Neural crest cell (in vitro differentiated cells): ENCODE data around the gene ZBTB9. TPM values are rescaled to one million over a fixed set of nuclear protein-coding genes. Genes with fewer than 3 reads are reported as not detected.

ENCODE experiments used
- DNase-seq: peaks from one replicate; pipeline ENCODE4 v3.0.0; 2021; ENCODE audit warnings: low read depth, mixed read lengths, low spot score
- H3K27ac Mint-ChIP-seq: one replicate; pipeline ENCODE4 v1.8.0; 2021; ENCODE audit warnings: mild to moderate bottlenecking, mixed read lengths; ENCODE audit not compliant: unreplicated experiment
- H3K27me3 Mint-ChIP-seq: 2 replicates; pipeline ENCODE4 v1.8.0; 2021; ENCODE audit warnings: low read depth, mild to moderate bottlenecking, mixed read lengths
- H3K36me3 Mint-ChIP-seq: 2 replicates; pipeline ENCODE4 v1.8.0; 2021; ENCODE audit warnings: low read depth, mild to moderate bottlenecking, mixed read lengths
- H3K4me1 Mint-ChIP-seq: 2 replicates; pipeline ENCODE4 v1.8.0; 2021; ENCODE audit warnings: mixed read lengths
- H3K4me3 Mint-ChIP-seq: one replicate; pipeline ENCODE4 v1.8.0; 2021; ENCODE audit warnings: mild to moderate bottlenecking, mixed read lengths
- H3K9me3 Mint-ChIP-seq: 2 replicates; pipeline ENCODE4 v1.8.0; 2021; ENCODE audit warnings: mixed read lengths
- total RNA-seq: library from RNA; stranded (reverse); gene quantifications from 2 replicates; pipeline ENCODE4 v1.2.1, GENCODE V29; 2021
- TF ChIP-seq, protein P1 (sequence below): fragments of 200-600 bp; sonication (generic); conservative IDR thresholded peaks from 2 replicates; pipeline ENCODE4 v1.5.0; 2021; ENCODE audit warnings: antibody characterized with exemption, mild to moderate bottlenecking

Gene ZBTB9
- total RNA-seq, 1 donor from 2014 or later: 21.1 TPM

- Mint-ChIP-seq H3K9me3 (no peaks in the 10 kb centered on the region), H3K36me3 (peaks cover 12% of the 10 kb centered on the region), H3K4me3 (peak overlapping the region; percentile 51), H3K27ac (peak overlapping the region; percentile 50), H3K4me1 (peaks cover 37% of the 10 kb centered on the region), H3K27me3 (no peaks in the 10 kb centered on the region)
- DNase-seq: no peak
- TF ChIP-seq, protein P1, sequence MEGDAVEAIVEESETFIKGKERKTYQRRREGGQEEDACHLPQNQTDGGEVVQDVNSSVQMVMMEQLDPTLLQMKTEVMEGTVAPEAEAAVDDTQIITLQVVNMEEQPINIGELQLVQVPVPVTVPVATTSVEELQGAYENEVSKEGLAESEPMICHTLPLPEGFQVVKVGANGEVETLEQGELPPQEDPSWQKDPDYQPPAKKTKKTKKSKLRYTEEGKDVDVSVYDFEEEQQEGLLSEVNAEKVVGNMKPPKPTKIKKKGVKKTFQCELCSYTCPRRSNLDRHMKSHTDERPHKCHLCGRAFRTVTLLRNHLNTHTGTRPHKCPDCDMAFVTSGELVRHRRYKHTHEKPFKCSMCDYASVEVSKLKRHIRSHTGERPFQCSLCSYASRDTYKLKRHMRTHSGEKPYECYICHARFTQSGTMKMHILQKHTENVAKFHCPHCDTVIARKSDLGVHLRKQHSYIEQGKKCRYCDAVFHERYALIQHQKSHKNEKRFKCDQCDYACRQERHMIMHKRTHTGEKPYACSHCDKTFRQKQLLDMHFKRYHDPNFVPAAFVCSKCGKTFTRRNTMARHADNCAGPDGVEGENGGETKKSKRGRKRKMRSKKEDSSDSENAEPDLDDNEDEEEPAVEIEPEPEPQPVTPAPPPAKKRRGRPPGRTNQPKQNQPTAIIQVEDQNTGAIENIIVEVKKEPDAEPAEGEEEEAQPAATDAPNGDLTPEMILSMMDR: no peak
Measured at GRCh38 chr6:33434961-33435360, 19.4 kb upstream of the ZBTB9 start.

DNA sequence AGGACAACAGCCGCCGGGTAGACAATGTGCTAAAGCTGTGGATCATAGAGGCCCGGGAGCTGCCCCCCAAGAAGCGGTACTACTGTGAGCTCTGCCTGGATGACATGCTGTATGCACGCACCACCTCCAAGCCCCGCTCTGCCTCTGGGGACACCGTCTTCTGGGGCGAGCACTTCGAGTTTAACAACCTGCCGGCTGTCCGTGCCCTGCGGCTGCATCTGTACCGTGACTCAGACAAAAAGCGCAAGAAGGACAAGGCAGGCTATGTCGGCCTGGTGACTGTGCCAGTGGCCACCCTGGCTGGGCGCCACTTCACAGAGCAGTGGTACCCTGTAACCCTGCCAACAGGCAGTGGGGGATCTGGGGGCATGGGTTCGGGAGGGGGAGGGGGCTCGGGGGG lies 16.7 kb upstream of the ZBTB9 start:
- no peak overlapping the region for H3K27ac Mint-ChIP-seq
- H3K9me3 Mint-ChIP-seq: no peaks in the 10 kb centered on the region
- DNase-seq: no peak
- no peak overlapping the region for H3K4me3 Mint-ChIP-seq
- H3K36me3 Mint-ChIP-seq: peaks cover 11% of the 10 kb centered on the region
- no peaks in the 10 kb centered on the region for H3K27me3 Mint-ChIP-seq
- peaks cover 13% of the 10 kb centered on the region for H3K4me1 Mint-ChIP-seq
- TF ChIP-seq, protein P1: no peak

DNA sequence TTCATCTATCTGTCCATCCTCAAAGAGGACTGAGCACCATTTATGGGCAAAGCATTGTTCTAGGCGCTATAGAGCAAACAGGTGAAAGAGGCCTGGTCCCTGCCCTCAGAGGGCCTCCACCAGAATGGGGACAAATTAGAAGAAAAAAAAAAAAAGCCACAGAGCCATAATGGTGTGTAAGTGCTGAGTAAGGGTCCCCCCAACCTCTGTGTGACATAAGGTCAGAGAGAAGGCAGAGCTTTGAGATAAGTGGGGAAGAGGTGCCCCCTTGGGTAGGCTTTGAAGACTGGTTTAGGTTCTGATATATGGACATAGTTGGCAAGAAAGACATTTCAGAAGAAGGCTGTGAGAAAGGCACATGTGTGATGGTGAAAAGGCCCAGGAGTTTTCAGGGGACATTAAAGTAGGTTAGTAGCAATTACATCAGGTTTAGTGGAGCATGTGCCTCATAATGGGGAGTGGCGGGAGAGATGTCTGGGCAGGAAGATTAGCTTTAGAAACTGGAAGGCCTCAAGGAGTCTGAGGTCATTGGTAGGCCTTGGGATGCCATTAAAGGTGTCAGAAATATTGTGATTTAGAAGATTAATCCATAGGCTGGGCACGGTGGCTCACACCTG lies 15.3 kb upstream of the ZBTB9 start:
- H3K9me3 Mint-ChIP-seq: no peaks in the 10 kb centered on the region
- no peaks in the 10 kb centered on the region for H3K27me3 Mint-ChIP-seq
- no peak overlapping the region for H3K27ac Mint-ChIP-seq
- no peak overlapping the region for H3K4me3 Mint-ChIP-seq
- DNase-seq: no peak
- H3K4me1 Mint-ChIP-seq: peaks cover 2% of the 10 kb centered on the region
- TF ChIP-seq, protein P1: no peak
- peaks cover 7% of the 10 kb centered on the region for H3K36me3 Mint-ChIP-seq

DNA sequence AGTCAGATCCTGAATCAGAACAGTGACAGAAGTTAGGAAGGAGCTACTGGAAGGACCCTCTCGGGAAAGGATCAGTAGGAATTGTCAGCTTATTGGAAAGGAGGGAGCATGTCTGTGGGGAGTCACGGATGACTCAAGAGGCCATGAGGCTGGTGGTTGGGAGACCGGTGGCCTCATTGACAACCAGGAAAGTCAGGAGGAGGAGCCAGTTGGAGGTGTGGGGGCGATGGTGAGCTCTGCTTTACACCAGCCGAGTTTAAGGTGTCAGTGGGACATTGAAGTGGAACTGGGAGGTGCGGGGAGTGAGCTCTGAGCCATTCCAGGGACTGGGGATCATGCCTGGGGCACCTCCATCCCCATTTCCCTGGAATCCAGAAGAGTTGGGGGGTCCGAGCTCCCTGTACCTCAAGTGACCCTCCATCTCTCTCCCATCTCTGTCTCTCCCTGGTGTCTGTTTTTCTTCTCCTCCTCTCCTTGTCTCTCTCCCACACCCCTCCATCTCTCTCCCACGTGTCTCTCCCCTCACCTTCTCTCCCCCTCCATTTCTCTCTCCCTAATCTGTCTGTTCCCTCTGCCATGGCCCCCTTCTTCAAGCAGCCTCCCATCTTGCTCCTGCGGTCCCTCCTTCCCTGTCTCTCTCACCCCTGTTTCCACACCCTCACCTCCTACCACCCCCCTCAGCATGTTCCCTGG lies 14.3 kb upstream of the ZBTB9 start:
- Mint-ChIP-seq H3K4me3 (peak overlapping the region; percentile 26), H3K36me3 (peaks cover 7% of the 10 kb centered on the region)

GRCh38 chr6:33440649-33441309 lies 13.6 kb upstream of the ZBTB9 start:
- peaks cover 7% of the 10 kb centered on the region for H3K36me3 Mint-ChIP-seq
- no peaks in the 10 kb centered on the region for H3K27me3 Mint-ChIP-seq
- no peaks in the 10 kb centered on the region for H3K4me1 Mint-ChIP-seq
- no peak for DNase-seq
- no peaks in the 10 kb centered on the region for H3K9me3 Mint-ChIP-seq
- TF ChIP-seq, protein P1: no peak
- peak overlapping the region; percentile 57 for H3K27ac Mint-ChIP-seq
- H3K4me3 Mint-ChIP-seq: no peak overlapping the region

More for the DNA sequence above, 14.3 kb upstream of the ZBTB9 start:
- Mint-ChIP-seq H3K9me3 (no peaks in the 10 kb centered on the region), H3K27ac (peak overlapping the region; percentile 57), H3K4me1 (no peaks in the 10 kb centered on the region), H3K27me3 (no peaks in the 10 kb centered on the region)
- DNase-seq: no peak
- TF ChIP-seq, protein P1: no peak
